NCI-H2081 (cell line): ENCODE results near the gene LKAAEAR1.

Experiments used
- DNase-seq, 2 experiments: peaks; one replicate each; lab custom pipeline; 2025; lab: John Stamatoyannopoulos, UW

Gene LKAAEAR1

GRCh38 chr20:64037199-64037497 is 47.0 kb downstream of the LKAAEAR1 start:
- no peak for DNase-seq

- no peak for DNase-seq
These were observed 47.6 kb downstream of the LKAAEAR1 start for GRCh38 chr20:64036346-64037198.

- DNase-seq: no peak
These were observed 48.3 kb downstream of the LKAAEAR1 start, which contains the start of gene C20orf204 for GRCh38 chr20:64035933-64036345. Gene C20orf204, plus strand, starts transcription at chr20:64036182. Its CDS starts 142 bp downstream, at chr20:64036324.

- DNase-seq: no peak
These were observed 48.9 kb downstream of the LKAAEAR1 start for GRCh38 chr20:64035066-64035932.

GRCh38 chr20:64033981-64034493 is 50.2 kb downstream of the LKAAEAR1 start:
- no peak for DNase-seq
